Spleen (tissue), 11 donors: Measurements from ENCODE around the gene CCDC7. TPM values are rescaled to one million over a fixed set of nuclear protein-coding genes. Genes with fewer than 3 reads are reported as not detected.

Experiments used
- DNase-seq: peaks from one replicate; pipeline ENCODE4 v3.0.0-alpha.2; 2020
- H3K27ac ChIP-seq, 8 donors: fragments of 200-600 bp; sonication (generic) in 7 of 8; 1 replicate in 4 of 8; 2 replicates in 4 of 8; pipeline versions ENCODE4 v1.5.0 to v1.8.0; 2016 to 2021; ENCODE audit warnings: inconsistent platforms in 4 of 8, mild to moderate bottlenecking in 4 of 8, moderate library complexity in 1 of 8
- H3K27me3 ChIP-seq, 7 donors: fragments of 200-600 bp; sonication (generic) in 6 of 7; replicated peaks in 1 of 7; 1 replicate in 4 of 7; 2 replicates in 3 of 7; pipeline versions ENCODE4 v1.5.0 to v1.8.0; 2016 to 2021; ENCODE audit warnings: inconsistent platforms in 3 of 7, mild to moderate bottlenecking in 1 of 7
- H3K36me3 ChIP-seq, 6 donors: fragments of 200-600 bp; sonication (generic) in 5 of 6; 1 replicate in 4 of 6; 2 replicates in 2 of 6; pipeline versions ENCODE4 v1.5.0 to v1.8.0; 2016 to 2021; ENCODE audit warnings: inconsistent platforms in 2 of 6
- H3K4me1 ChIP-seq, 6 donors: fragments of 200-600 bp; sonication (generic) in 5 of 6; 1 replicate in 3 of 6; 2 replicates in 3 of 6; pipeline versions ENCODE4 v1.5.0 to v1.8.0; 2016 to 2021; ENCODE audit warnings: inconsistent platforms in 3 of 6
- H3K4me3 ChIP-seq, 8 donors: fragments of 200-600 bp; sonication (generic) in 7 of 8; 1 replicate in 4 of 8; 2 replicates in 4 of 8; pipeline versions ENCODE4 v1.5.0 to v1.8.0; 2016 to 2021; ENCODE audit warnings: inconsistent platforms in 4 of 8, mild to moderate bottlenecking in 4 of 8, moderate library complexity in 2 of 8
- H3K9me3 ChIP-seq, 8 donors: fragments of 200-600 bp; sonication (generic) in 7 of 8; 1 replicate in 4 of 8; 2 replicates in 4 of 8; pipeline versions ENCODE4 v1.5.0 to v1.8.0; 2016 to 2021; ENCODE audit warnings: inconsistent platforms in 4 of 8
- CTCF ChIP-seq, 11 experiments: fragments of 200-600 bp in 7 of 11; fragments of 450-650 bp in 4 of 11; sonication (generic) in 4 of 11; IDR thresholded peaks in 8 of 11; conservative IDR thresholded peaks in 3 of 11; 1 replicate in 7 of 11; 2 replicates in 4 of 11; pipeline versions ENCODE4 v1.4.0 to v1.8.0; 2016 to 2021; ENCODE audit warnings: antibody characterized with exemption in 11 of 11, inconsistent platforms in 4 of 11, mild to moderate bottlenecking in 1 of 11
- POLR2A ChIP-seq, 3 donors: fragments of 450-650 bp; IDR thresholded peaks; one replicate each; pipeline ENCODE4 v1.5.1; 2017; ENCODE audit warnings: antibody characterized with exemption in 3 of 3, mild to moderate bottlenecking in 1 of 3
- POLR2AphosphoS5 ChIP-seq, 3 donors: sonication (generic); formaldehyde crosslinking; IDR thresholded peaks; one replicate each; pipeline ENCODE4 v1.5.1; 2017; ENCODE audit warnings: antibody characterized with exemption in 3 of 3
- WGBS, 5 donors: extraction: QIAGEN DNeasy Blood & Tissue Kit in 3 of 5; methylation state at CpG; one replicate each; pipeline versions ENCODE4 v1.1.5 to v1.1.7; 2013 to 2018; 5-methylcytosine and 5-hydroxymethylcytosine counted together
- intact Hi-C: fragments of 100-400 bp; cut with DNase I; formaldehyde crosslinking; loops from one replicate; pipeline ENCODE4 v1.15.0; 2023; ENCODE audit warnings: low total_unique reads
- polyA plus RNA-seq, 3 donors: library from polyadenylated mRNA; stranded (reverse); fragments of 200-250 nt; gene quantifications; one replicate each; pipeline ENCODE4 v1.2.1, GENCODE V29; 2013
- total RNA-seq, 7 donors: library from RNA; depleted of rRNA in 3 of 7; stranded (reverse); fragments of >200 nt in 3 of 7; fragmentation: NEBNext Ultra II Directional in 4 of 7; extraction: Animal tissue kit (Norgen Biotek cat#: 25700) in 4 of 7; gene quantifications; one replicate each; pipeline versions ENCODE4 v1.1.0 to v1.2.1, GENCODE V29; 2016 to 2021
- donor health status: healthy with polysubstance abuse.
- donor health status: DM: no; HTN: no; CAD: no; lungs with moderate emphysema.
- donor health status: DM: no; HTN: no; CAD: no.
- donor health status: Bipolar disorder and iron deficiency.
- donor health status: healthy.
- donor health status: DM: no; HTN: no; CAD: no.
- donor health status: DM: yes; HTN: yes; CAD: no.

CCDC7 gene
- total and polyA plus RNA-seq, 10 donors: 0.70 to 32.6 (median 22.9) TPM

GRCh38 chr10:32511599-32511998, 65.7 kb downstream of the CCDC7 start:
- peaks cover 0 to 2% (median 0%) of the 10 kb centered on the region in 8 donors for H3K9me3 ChIP-seq
- no peak for DNase-seq
- H3K4me3 ChIP-seq: no peak overlapping the region
- no peak for TF ChIP-seq POLR2A (IDR thresholded peaks at IDR 0.05)
- no peak for TF ChIP-seq POLR2AphosphoS5 (IDR thresholded peaks at IDR 0.05)
- TF ChIP-seq CTCF (IDR thresholded peaks at IDR 0.05 in 8 of 11, conservative IDR thresholded peaks at IDR 0.05 in 3 of 11): no peak
- intact Hi-C loops: no loop called here
- WGBS, 5 donors: 84 to 98% (median 97%) methylated on average over 18 of the region's 18 CpGs
- no peaks in the 10 kb centered on the region for H3K4me1 ChIP-seq
- H3K27ac ChIP-seq: no peak overlapping the region
- H3K36me3 ChIP-seq: peaks cover 0 to 25% (median 6%) of the 10 kb centered on the region in 6 donors
- H3K27me3 ChIP-seq: no peaks in the 10 kb centered on the region

GRCh38 chr10:32516567-32517495, 70.9 kb downstream of the CCDC7 start:
- H3K27me3 ChIP-seq: no peaks in the 10 kb centered on the region
- DNase-seq: no peak
- no peak overlapping the region for H3K4me3 ChIP-seq
- TF ChIP-seq CTCF (IDR thresholded peaks at IDR 0.05 in 8 of 11, conservative IDR thresholded peaks at IDR 0.05 in 3 of 11) (no peak), POLR2A (IDR thresholded peaks at IDR 0.05) (no peak), POLR2AphosphoS5 (IDR thresholded peaks at IDR 0.05) (no peak)
- no peak overlapping the region for H3K27ac ChIP-seq
- no peaks in the 10 kb centered on the region for H3K4me1 ChIP-seq
- peaks cover 0 to 6% (median 0%) of the 10 kb centered on the region in 6 donors for H3K36me3 ChIP-seq
- intact Hi-C loops: no loop called here
- H3K9me3 ChIP-seq: peaks cover 8 to 24% (median 21%) of the 10 kb centered on the region in 8 donors
- 91 to 97% (median 95%) methylated on average over 4 of the region's 4 CpGs for WGBS, 5 donors

- intact Hi-C loops: no loop called here
- Histone ChIP-seq H3K27ac (no peak overlapping the region), H3K36me3 (peaks cover 0 to 9% (median 0%) of the 10 kb centered on the region in 6 donors), H3K4me1 (no peaks in the 10 kb centered on the region), H3K27me3 (no peaks in the 10 kb centered on the region), H3K9me3 (peaks cover 0 to 31% (median 23%) of the 10 kb centered on the region in 8 donors), H3K4me3 (no peak overlapping the region)
- no peak for DNase-seq
- TF ChIP-seq POLR2A (IDR thresholded peaks at IDR 0.05) (no peak), POLR2AphosphoS5 (IDR thresholded peaks at IDR 0.05) (no peak), CTCF (IDR thresholded peaks at IDR 0.05 in 8 of 11, conservative IDR thresholded peaks at IDR 0.05 in 3 of 11) (no peak)
Observed at GRCh38 chr10:32530231-32530630, 84.3 kb downstream of the CCDC7 start.

GRCh38 chr10:32538256-32538655, 92.3 kb downstream of the CCDC7 start:
- H3K9me3 ChIP-seq: peaks cover 0 to 31% (median 20%) of the 10 kb centered on the region in 8 donors
- H3K4me3 ChIP-seq: no peak overlapping the region
- H3K27ac ChIP-seq: no peak overlapping the region
- no peak for DNase-seq
- intact Hi-C loops: no loop called here
- TF ChIP-seq CTCF (IDR thresholded peaks at IDR 0.05 in 8 of 11, conservative IDR thresholded peaks at IDR 0.05 in 3 of 11): no peak
- no peak for TF ChIP-seq POLR2A (IDR thresholded peaks at IDR 0.05)
- TF ChIP-seq POLR2AphosphoS5 (IDR thresholded peaks at IDR 0.05): no peak
- peaks cover 0 to 3% (median 0%) of the 10 kb centered on the region in 6 donors for H3K36me3 ChIP-seq
- WGBS, 5 donors: 72 to 91% (median 86%) methylated on average over 3 of the region's 3 CpGs
- H3K4me1 ChIP-seq: no peaks in the 10 kb centered on the region
- H3K27me3 ChIP-seq: no peaks in the 10 kb centered on the region
